Measurements from ENCODE around the gene C10orf143.
A peak's percentile ranks its signal among the peaks of the same experiment; 100 is the strongest.

The C10orf143 gene

DNA sequence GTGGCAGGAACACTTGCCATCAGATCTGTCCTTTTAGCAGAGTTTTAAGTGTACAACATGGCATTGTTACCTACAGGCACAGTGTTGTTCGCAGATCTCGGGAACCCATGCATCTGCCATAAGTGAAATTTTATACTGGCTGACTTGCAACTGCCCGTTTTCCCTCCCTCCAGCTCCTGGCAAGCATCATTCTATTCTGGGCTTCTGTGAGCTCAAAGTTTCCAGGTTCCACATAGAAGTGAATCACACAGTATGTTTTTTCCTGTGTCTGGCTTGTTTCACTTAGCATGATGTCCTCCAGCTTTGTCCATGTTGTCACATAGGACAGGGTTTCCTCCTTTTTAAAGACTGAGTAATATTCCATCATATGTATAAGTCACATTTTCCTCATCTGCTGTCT, 56.6 kb downstream of the C10orf143 start:
- ATAC-seq (replicated peaks), result no peak

DNA sequence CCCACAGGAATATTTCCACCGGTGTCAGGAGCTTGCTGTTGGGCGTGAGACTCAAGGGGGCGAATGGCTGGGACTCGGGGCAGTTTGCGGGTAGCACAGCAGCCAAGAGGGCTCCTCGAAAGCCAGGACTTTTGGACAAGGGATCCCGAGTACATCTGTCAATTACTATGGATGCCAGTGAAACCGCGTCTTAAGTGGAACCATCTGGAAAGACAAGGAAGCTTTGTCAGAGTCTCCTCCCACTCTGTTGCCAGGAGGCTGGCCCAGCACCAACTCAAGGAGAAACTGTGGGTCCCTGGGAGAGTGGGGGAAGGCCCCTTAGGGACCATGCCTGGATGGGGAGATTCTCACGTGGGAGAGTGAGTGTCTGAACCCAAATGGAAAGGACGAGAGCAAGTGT, 57.1 kb downstream of the C10orf143 start:
- DNase-seq (no peak), ATAC-seq (replicated peaks) (no peak)
- Mint-ChIP-seq H3K36me3 (peaks cover 4 to 5% of the 10 kb centered on the region in 2 donors), H3K4me3 (no peak overlapping the region), H3K4me1 (peaks cover 0 to 2% of the 10 kb centered on the region in 2 donors), H3K9me3 (peaks cover 0 to 5% of the 10 kb centered on the region in 2 donors), H3K27me3 (no peaks in the 10 kb centered on the region), H3K27ac (no peak overlapping the region)

More for the DNA sequence above, 56.6 kb downstream of the C10orf143 start:
- no peaks in the 10 kb centered on the region for H3K27me3 Mint-ChIP-seq
- H3K9me3 Mint-ChIP-seq, result peaks cover 0 to 5% of the 10 kb centered on the region in 2 donors
- H3K36me3 Mint-ChIP-seq, result peaks cover 4 to 5% of the 10 kb centered on the region in 2 donors
- H3K27ac Mint-ChIP-seq, result no peak overlapping the region
- H3K4me1 Mint-ChIP-seq, result peaks cover 0 to 2% of the 10 kb centered on the region in 2 donors
- no peak overlapping the region for H3K4me3 Mint-ChIP-seq
- DNase-seq, result no peak

DNA sequence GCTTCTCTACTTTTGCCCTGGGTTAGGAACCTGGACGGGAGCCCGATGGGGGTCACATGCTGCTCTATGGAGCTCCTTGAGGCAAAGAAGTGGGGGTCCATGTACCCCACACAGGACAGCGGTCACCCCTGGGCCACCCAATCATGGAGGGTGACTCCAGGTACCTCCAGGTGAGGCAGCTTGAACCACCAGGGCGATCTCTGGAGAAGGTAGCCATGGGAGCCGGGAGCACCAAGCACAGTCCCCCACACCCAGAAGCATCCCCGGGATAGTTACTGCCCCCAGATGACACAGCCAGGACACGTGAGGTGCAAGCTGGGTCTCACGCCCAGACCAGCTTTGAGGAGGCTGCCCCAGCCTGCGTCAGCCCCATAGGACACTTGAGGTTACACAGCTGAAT, 58.4 kb downstream of the C10orf143 start:
- DNase-seq (no peak), ATAC-seq (replicated peaks) (no peak)
- peaks cover 0 to 5% of the 10 kb centered on the region in 2 donors for H3K9me3 Mint-ChIP-seq
- no peak overlapping the region for H3K4me3 Mint-ChIP-seq
- peaks cover 3% of the 10 kb centered on the region in 2 donors for H3K36me3 Mint-ChIP-seq
- H3K4me1 Mint-ChIP-seq, result no peaks in the 10 kb centered on the region
- no peak overlapping the region for H3K27ac Mint-ChIP-seq
- H3K27me3 Mint-ChIP-seq, result no peaks in the 10 kb centered on the region

DNA sequence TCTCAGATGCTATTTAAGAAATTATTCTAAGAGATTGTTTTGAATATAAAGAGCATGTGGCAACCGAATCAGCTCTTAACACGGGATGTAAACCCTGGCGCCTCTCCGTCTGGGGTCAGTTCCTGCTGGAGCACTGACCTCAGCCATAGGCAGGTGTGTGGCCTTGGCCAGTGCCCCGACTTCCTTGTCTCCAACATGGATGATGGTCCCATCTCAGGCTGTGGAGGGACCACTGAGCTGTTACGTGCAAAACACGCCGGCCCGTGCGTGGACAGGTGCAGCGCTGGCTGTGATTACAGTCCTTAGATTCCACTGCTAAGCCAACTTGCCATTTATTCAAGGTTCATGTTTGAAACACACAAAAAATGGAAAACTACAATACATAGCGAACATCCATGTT, 59.9 kb downstream of the C10orf143 start:
- Mint-ChIP-seq H3K9me3 (peaks cover 0 to 4% of the 10 kb centered on the region in 2 donors), H3K27ac (no peak overlapping the region), H3K4me1 (no peaks in the 10 kb centered on the region), H3K4me3 (no peak overlapping the region), H3K27me3 (peaks cover 0 to under 1% of the 10 kb centered on the region in 2 donors), H3K36me3 (no peaks in the 10 kb centered on the region)
- ATAC-seq (replicated peaks) (no peak), DNase-seq (no peak)

DNA sequence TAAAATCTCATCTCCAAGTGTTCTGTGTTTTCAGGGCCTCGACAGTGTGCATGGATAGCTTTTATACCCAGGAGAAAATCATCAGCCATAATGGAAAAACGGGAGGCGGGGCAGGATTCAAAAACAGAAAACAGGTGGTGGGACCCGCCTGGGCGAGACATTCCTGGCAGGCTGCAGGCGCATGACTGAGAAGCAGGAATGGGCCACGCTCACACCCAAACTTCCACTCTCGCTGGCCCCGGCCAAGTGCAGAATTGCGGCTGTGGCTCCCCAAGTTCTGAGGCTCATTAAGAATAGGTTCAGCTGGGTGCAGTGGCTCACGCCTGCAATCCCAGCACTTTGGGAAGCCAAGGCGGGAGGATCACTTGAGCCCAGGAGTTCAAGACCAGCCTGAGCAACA, 60.6 kb downstream of the C10orf143 start:
- Mint-ChIP-seq H3K36me3 (no peaks in the 10 kb centered on the region), H3K4me1 (no peaks in the 10 kb centered on the region), H3K27ac (no peak overlapping the region), H3K27me3 (peaks cover 0 to 3% of the 10 kb centered on the region in 2 donors), H3K9me3 (peaks cover 0 to 6% of the 10 kb centered on the region in 2 donors), H3K4me3 (no peak overlapping the region)
- no peak for DNase-seq
- ATAC-seq (replicated peaks), result no peak

DNA sequence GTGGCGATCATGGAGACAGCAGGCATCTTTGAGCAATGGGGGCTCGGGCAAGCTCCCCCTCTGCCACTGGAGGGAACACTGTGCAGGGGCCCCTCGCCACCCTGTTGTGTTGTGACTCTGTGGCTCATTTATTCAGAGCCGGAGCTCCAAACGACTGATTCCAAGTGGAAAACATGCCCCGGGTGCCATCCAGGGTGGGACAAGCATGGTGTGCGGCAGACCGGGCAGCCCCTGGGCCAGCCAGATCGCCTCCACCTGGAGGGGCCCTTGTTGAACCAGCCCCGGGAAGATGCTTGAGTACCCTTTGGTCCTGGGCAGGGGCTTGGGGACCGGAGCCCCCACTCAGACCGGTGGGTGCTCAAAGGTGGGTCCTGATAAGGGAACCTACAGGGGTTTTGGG, 61.4 kb downstream of the C10orf143 start:
- no peak for DNase-seq
- no peak overlapping the region for H3K27ac Mint-ChIP-seq
- no peaks in the 10 kb centered on the region for H3K4me1 Mint-ChIP-seq
- no peaks in the 10 kb centered on the region for H3K36me3 Mint-ChIP-seq
- peaks cover 0 to 4% of the 10 kb centered on the region in 2 donors for H3K9me3 Mint-ChIP-seq
- no peak overlapping the region for H3K4me3 Mint-ChIP-seq
- no peak for ATAC-seq (replicated peaks)
- H3K27me3 Mint-ChIP-seq, result peaks cover 3 to 4% of the 10 kb centered on the region in 2 donors

DNA sequence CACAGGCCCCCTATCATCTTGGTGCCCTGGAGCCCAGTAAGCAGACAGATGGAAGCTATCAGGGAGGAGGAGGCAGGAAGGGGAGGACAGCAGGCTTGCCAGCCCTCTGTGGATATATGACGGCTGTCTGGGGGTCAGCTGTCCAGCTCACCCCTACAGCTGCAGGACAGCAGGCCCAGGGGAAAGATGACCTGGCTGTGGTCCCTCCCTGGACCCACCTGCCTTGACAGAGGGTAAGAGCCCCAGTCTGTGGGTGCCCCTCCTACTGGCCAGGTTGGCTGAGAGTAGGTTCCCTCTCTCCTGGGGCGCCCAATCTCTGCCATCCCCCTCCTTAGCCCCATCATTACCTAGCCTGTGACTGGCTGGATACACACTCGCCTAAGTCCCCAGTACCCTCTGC, 62.5 kb downstream of the C10orf143 start:
- no peak for ATAC-seq (replicated peaks)
- Mint-ChIP-seq H3K27me3 (peaks cover 12 to 13% of the 10 kb centered on the region in 2 donors), H3K4me1 (no peaks in the 10 kb centered on the region), H3K4me3 (no peak overlapping the region), H3K9me3 (peaks cover 0 to 4% of the 10 kb centered on the region in 2 donors), H3K27ac (no peak overlapping the region), H3K36me3 (no peaks in the 10 kb centered on the region)
- DNase-seq, result no peak

DNA sequence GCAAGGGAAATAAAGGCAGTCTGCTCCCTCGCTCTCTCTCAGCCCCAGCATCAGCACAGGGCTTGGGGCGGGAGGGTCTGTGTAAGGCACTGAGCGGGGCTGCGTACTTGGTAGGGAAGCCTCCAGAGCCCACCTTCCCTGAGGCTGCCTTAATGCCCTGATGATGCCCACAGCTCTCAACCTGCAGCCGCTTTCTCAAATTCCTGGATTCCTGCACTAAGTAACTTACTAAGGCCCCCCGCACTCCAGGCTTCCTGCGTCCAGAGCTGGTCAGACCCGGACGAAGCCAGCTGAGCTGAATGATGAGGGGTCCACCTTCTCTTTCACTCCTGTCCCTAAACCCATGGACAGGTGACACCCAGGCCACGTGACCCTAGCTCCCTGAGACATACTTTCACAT, 63.3 kb downstream of the C10orf143 start:
- Mint-ChIP-seq H3K9me3 (peaks cover 0 to 4% of the 10 kb centered on the region in 2 donors), H3K27ac (no peak overlapping the region), H3K27me3 (peaks cover 12 to 13% of the 10 kb centered on the region in 2 donors), H3K4me3 (no peak overlapping the region), H3K4me1 (no peaks in the 10 kb centered on the region), H3K36me3 (no peaks in the 10 kb centered on the region)
- DNase-seq (no peak), ATAC-seq (replicated peaks) (no peak)

DNA sequence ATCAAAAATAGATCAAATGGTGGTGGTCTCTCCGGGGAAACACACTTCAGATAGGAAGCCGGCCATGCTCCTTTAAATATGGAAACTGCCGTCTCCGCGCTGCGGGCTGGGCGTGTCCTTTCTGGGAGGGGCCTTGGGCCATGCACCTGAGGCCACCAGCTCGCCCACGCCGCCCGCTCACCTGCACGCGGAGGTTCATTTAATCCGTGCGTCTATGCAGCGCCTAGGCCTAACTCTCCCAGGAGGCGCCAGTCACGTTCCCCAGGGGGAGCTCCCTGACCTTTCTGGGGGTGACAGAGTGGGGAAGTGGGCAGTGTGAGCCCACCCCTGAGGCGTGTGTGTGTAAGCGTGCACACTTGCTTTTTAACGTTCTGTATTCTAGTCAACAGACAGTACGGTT, 64.0 kb downstream of the C10orf143 start:
- DNase-seq (no peak), ATAC-seq (replicated peaks) (no peak)
- Mint-ChIP-seq H3K9me3 (peaks cover 0 to 4% of the 10 kb centered on the region in 2 donors), H3K4me1 (no peaks in the 10 kb centered on the region), H3K36me3 (no peaks in the 10 kb centered on the region), H3K27me3 (peaks cover 12 to 13% of the 10 kb centered on the region in 2 donors), H3K4me3 (no peak overlapping the region), H3K27ac (no peak overlapping the region)

DNA sequence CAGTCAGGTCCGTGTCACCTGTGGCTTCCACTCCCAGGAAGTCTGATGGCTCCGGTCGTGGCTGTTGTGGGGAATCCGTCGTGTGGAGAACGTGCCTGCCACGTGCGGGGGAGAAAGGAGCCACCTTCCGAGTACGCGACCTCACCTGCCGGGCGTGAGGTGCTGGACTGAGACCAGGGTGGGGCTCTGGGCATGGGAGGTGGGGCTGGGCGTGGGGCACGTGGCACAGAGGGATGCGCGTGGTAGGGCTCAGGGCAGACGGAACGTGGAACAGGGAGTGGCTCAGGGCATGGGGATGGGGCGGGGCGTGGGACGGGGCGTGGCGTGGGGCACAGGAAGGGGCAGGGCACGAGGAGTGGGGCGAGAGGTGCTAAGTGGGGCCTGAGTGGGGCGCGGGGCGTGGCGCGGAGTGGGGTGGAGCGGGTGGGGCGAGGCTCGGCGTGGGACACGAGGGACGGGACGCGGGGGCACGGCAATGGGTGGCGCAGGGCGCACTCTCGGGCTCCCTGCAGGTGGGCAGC, 64.8 kb downstream of the C10orf143 start:
- ATAC-seq (replicated peaks), result no peak
- no peak overlapping the region for H3K4me3 Mint-ChIP-seq
- no peak for DNase-seq
- peaks cover 0 to 4% of the 10 kb centered on the region in 2 donors for H3K9me3 Mint-ChIP-seq
- H3K27me3 Mint-ChIP-seq, result peaks cover 12 to 13% of the 10 kb centered on the region in 2 donors
- H3K4me1 Mint-ChIP-seq, result no peaks in the 10 kb centered on the region
- H3K27ac Mint-ChIP-seq, result no peak overlapping the region
- H3K36me3 Mint-ChIP-seq, result no peaks in the 10 kb centered on the region

DNA sequence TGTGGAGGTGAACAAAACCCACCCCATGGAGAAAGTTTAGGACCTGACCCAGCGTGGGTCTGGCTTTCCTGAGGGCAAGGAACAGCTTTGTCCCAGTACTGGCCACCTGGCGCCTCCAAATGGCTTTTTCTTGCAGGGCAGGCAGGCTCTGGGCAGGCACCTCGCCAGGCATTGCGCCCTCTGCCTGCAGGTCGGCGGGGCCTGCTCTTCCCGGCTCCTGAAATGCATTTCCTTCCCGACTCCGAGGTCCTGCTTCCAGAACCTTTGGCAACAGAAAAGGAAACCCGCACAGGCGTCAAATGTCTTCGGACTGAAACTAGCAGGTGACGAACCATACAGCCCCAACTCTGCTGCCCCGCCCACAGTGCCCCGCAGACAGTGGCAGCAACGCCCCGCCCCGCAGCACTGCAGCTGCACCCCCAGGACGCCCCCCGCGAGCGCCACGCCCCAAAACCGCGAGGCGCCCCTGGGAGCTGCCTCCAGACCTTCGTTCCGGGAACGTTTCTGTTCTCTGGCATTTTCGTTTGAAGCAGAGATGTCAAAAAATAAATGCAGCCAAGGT, 65.5 kb downstream of the C10orf143 start:
- DNase-seq, result no peak
- Mint-ChIP-seq H3K27me3 (peaks cover 12 to 13% of the 10 kb centered on the region in 2 donors), H3K36me3 (no peaks in the 10 kb centered on the region), H3K27ac (no peak overlapping the region), H3K4me1 (no peaks in the 10 kb centered on the region), H3K9me3 (peaks cover 0 to 2% of the 10 kb centered on the region in 2 donors), H3K4me3 (peak overlapping the region in 1 of 2 donors; percentile 23)
- ATAC-seq (replicated peaks), result no peak

DNA sequence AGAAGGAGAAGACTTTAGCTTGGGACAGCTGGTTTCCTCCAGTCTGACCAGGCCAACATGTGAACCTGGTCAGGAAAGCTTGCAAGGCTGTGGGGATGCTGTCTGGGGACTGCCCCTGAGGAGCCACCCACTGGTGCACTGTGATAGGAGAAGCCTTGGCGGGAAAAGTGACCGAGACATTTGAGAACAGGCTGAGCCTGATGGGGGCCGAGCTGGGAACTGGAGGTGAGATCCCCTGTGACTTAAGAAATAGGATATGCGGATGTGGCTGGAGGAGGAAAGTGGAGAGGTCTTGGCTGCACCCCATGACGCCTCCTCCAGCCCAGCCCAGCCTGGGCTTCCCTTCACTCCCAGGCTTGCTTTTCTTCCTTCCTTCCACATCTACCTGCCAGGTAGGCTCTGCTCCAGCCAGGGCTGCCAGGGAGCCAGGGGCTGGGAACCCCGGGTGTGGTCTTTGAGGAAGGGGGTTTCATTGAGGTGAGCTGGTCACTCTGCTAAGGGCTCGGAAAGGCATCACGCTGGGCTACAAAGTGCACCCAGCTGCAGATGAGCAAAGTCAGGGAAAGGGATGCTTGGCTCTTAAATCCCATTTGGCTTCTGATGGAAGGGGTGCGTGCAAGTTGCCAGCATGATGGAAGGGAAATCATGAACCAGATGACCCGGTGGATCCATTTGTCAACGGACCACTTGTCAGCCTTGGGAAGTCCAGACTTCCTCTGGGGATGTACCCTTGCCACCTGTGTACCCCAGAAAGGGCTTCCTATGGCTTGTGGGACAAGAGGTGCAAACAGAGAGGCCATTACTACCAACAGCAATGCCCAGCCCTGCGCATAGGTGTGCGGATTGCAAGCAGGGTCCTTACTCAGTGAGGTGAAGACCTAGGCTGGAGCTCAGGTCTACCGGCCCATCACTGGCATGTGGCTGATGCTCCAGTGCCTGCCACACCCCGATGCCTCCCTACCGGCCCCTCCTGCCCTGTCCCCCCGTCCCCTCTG, 66.3 kb downstream of the C10orf143 start:
- peaks cover 0 to 2% of the 10 kb centered on the region in 2 donors for H3K9me3 Mint-ChIP-seq
- H3K4me1 Mint-ChIP-seq, result no peaks in the 10 kb centered on the region
- peaks cover 12 to 13% of the 10 kb centered on the region in 2 donors for H3K27me3 Mint-ChIP-seq
- no peak overlapping the region for H3K4me3 Mint-ChIP-seq
- ATAC-seq (replicated peaks) (no peak), DNase-seq (no peak)
- H3K36me3 Mint-ChIP-seq, result no peaks in the 10 kb centered on the region
- H3K27ac Mint-ChIP-seq, result no peak overlapping the region

DNA sequence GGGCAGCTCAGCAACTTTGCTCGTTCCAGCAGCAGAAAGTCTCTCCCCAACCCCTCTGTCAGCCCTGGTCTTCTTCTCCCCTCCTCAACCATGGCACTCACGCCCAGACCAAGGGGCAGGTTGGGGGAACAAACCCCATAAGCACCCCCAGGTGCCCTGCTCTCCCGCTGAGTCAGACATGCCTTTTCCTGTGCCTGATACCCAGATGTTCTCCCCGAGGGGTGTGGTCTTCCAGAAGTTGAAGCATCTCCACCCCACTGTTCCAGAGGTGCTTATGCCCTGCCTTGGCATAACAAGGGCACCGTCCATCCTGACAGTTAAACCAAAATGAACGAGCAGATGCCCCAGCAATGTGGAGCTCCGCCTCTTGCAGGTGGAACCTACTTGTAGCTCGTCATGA, 67.1 kb downstream of the C10orf143 start:
- Mint-ChIP-seq H3K27me3 (peaks cover 12 to 18% of the 10 kb centered on the region in 2 donors), H3K36me3 (no peaks in the 10 kb centered on the region), H3K4me1 (no peaks in the 10 kb centered on the region), H3K27ac (no peak overlapping the region), H3K4me3 (no peak overlapping the region), H3K9me3 (peaks cover 0 to 2% of the 10 kb centered on the region in 2 donors)
- ATAC-seq (replicated peaks), result no peak
- DNase-seq, result no peak

DNA sequence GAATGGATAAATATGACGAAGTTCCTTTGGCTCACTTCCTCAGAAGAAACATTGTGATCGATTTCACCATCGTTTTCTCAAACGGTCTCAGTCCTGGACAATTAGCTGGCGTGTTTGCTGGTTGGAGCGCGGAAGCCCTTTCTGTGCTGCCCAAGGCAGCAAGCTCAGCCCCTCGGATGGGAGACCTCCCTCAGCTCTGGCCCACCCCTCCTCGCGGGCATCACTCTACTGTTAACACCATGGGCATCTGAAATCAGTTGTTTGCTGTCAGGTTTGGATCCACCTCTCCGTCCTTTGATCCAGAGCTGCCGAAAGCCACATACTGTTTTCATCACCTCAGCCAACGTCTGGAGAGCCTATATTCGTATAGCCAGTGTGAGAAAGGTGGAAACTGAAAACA, 68.2 kb downstream of the C10orf143 start:
- ATAC-seq (replicated peaks), result no peak
- Mint-ChIP-seq H3K27ac (no peak overlapping the region), H3K27me3 (peaks cover 12 to 18% of the 10 kb centered on the region in 2 donors), H3K36me3 (no peaks in the 10 kb centered on the region), H3K4me1 (no peaks in the 10 kb centered on the region), H3K9me3 (peaks cover 0 to 2% of the 10 kb centered on the region in 2 donors), H3K4me3 (no peak overlapping the region)
- DNase-seq, result no peak

All from stimulated activated naive B cell treated with anti-CD40 and anti-IgM and Interleukin-4, amounts not matched to agents 10 μg/mL and 1 μg/mL and 100 μg/mL, for 72 hours (primary cell).